ENCODE results near the gene SPCS1.

Gene SPCS1

DNA sequence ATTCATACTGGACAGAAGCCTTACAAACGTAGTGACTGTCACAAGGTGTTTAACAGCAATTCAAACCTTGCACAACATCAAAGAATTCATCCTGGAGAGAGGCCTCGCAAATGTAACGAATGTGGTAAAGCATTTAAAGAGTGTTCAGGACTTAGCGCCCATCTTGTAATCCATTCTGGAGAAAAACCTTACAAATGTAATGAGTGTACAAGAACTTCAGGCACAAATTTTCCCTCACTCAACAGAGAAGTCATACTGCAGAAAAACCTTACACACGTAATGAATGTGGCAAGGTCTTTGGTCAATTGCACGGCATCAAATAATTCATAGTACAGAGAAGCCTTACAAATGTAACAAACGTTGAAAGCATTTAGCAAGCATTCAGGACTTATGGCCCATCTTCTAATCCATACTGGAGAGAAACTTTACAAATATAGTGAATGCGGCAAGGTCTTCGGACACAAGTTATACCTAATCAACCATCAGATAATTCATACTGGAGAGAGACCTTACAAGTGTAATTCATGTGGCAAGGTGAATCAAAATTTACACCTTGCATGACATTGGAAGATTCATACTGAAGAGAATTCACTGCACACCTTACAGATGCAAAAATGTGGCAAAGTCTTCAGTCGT is 27.5 kb downstream of the SPCS1 start:
- DNase-seq, result no peak

DNA sequence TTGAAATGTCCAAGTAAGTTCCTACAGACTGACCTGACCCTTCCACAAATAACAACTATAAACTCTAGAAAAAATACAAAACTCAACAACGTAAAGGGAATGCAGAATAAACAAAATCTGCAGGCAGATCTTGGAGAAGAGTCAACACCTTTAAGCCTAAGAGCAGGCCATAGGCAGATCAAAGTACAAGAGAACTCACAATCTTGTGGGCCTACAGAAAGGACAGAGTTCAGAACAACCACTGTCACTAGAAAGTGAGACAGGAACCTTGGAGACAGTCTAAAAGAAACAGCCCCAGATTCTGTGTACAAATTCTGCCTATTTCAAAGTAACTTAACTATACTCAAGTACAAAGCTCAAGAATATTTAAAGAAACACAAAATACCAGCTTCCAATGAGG is 33.8 kb downstream of the SPCS1 start:
- DNase-seq, result no peak

DNA sequence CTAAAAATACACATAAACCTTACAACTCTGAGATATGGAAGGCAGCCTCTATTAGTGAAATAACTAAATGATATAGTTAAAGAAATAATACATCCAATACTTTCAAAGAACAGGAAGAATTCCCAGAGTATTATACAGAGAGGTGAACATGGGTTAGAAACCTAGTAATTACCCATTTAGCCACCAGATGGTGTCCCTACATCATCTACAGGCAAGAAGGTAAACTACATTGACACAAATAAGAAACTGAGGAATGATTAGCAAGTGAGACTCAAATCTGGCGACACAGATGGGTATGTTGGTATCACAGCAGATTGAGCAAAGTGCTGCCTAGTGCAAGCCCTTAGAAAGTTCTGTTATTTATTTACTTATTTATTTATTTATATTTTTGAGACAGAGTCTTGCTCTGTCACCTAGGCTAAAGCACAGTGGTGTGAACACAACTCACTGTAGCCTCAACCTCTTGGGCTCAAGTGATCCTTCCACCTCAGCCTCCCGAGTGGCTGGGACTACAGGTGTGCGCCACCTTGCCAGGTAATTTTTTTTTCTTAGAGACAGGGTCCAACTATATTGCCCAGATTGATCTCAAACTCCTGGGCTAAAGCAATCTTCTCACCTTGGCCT is 36.6 kb downstream of the SPCS1 start:
- no peak for DNase-seq

DNA sequence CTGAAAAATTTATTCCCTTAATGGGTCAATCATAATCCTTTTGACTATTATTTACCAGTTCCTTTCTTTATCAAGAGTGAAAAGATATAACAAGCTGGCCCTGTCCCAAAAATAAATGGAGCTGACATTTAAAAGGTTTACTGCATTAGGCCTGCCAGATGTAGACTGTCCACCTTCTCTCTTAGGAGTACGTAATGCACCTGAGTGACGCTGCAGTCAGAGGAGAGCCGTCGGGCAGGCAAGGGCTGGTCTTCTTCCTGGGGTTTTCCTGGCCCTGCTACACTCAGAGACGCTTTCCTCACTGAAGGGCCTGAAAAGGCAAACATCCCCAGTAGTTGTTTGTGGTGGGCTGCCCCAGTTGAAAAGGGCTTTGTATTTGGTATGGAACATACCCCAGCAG is 37.2 kb downstream of the SPCS1 start:
- no peak for DNase-seq

DNA sequence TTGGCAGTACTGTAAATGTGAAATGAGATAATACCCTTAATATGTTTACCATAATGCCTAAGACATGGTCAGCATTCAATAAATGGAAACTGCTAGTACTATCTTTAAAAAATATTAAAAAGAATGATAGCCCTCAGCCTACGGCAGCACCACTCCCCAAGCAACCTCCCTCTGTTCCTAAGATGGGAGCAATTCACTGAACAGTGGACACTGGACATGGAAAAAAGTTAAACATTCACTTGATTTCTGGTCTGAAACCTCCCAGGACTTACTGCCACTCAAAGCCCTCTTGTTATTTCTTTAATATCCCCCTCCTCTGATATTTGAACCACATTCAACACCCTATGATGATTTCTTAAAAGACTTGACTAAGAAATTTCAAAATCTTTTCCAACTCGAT is 37.8 kb downstream of the SPCS1 start:
- DNase-seq, result no peak

DNA sequence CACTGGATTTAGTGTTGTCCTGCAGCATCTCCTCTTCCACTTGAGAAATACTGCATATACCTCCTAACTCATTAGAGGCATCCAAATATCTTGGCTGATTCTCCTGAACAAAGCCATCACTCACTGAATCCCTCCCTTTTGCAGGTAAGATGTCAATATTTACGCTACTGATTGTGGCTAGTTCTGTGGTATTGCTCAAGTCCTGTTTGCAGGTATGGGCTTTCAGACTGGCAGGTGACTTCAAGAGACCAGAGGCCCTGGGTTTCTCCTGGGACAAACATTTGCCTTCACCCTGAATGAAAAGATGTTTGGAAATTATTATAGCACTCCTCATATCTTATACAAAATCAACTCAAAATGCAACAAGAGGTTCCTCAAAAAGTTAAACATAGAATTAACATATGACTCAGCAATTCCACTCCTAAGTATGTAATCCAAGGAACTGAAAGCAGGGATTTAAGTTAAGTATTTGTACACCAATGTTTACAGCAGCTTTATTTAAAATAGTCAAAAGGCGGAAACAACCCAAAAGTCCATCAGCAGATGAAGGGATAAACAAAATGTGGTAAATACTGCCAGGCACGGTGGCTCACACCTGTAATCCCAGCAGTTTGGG is 46.2 kb downstream of the SPCS1 start:
- DNase-seq, result no peak

DNA sequence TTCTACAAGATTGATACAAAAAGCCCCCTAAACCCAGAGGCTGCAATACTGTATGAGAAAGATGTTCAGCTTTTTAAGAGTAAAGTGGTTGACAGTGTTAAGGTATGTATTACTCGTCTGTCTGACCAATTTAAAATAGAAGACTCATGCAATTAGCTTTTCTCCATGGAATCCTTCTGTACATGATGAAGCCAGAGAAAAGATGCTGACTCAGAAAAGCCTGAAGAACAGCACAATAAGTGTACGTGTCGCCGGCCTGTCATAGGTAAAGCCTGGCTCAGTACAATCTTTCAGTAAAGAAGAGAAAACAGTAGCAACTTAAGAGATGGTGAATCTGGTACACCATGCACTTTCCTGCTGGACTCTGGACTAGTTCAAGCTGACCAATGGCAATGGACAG is 48.5 kb downstream of the SPCS1 start:
- DNase-seq, result no peak

DNA sequence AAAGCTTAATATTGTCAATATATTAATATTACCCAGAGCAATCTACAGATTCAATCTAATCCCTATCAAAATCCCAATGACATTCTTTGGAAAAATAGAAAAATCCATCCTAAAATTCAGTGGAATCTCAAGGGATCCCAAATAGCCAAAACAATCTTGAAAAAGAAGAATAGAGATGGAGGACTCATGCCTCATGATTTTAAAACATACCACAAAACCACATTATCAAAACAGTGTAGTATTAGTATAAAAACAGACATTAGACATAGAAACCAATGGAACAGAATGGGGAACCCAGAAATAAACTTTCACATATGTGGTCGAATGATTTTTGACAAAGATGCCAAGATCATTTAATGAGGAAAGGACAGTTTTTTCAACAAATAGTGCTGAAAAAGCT is 50.2 kb downstream of the SPCS1 start:
- no peak for DNase-seq

Data from NCI-H1930 (cell line).